SH-SY5Y (cell line): ENCODE data around the gene AACS.

Source experiments
- GATA2 ChIP-seq: IDR thresholded peaks from 2 replicates; pipeline ENCODE4 v1.6.1; 2011; ENCODE audit warnings: mild to moderate bottlenecking, low read depth, low read length
- GATA3 ChIP-seq: IDR thresholded peaks from 2 replicates; pipeline ENCODE4 v1.6.1; 2011; ENCODE audit warnings: low read depth, mild to moderate bottlenecking, low read length, moderate library complexity

DNA sequence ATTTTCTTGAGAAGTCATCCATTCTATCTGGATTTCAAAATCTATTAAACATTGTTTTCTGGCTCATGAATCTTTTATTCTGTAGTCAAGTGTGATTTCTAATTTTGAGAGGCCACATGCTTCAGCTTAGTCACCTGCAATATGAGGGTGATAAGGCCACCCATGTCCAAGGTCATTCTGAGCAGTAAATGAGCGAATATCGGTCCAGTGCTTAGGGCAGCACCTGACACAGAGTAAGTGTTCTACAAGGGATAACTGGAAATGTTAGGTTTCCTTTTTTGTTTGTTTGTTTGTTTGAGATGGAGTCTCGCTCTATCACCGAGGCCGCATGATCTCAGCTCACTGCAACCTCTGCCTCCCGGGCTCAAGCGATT is 34.2 kb downstream of the AACS start:
- no peak for TF ChIP-seq GATA2
- TF ChIP-seq GATA3, result no peak
